ENCODE data around the gene ARID5B.

ARID5B gene

GRCh38 chr10:61959814-61960213, 58.3 kb downstream of the ARID5B start:
- intact Hi-C loops (cut with DNase I; ENCODE audit: low total_unique reads) = no loop called here
- Histone ChIP-seq H3K4me1 (peaks cover 0 to 56% (median 7%) of the 10 kb centered on the region in 4 donors), H3K27me3 (no peaks in the 10 kb centered on the region), H3K9me3 (no peaks in the 10 kb centered on the region), H3K27ac (peak overlapping the region; percentile 8 to 37), H3K36me3 (no peaks in the 10 kb centered on the region), H3K4me3 (no peak overlapping the region)
- no peak for TF ChIP-seq CTCF (IDR thresholded peaks at IDR 0.05)
- no peak for DNase-seq

GRCh38 chr10:61960396-61961120, 59.1 kb downstream of the ARID5B start:
- TF ChIP-seq CTCF (IDR thresholded peaks at IDR 0.05) = no peak
- Histone ChIP-seq H3K4me1 (peaks cover 0 to 64% (median 7%) of the 10 kb centered on the region in 4 donors), H3K4me3 (no peak overlapping the region), H3K27ac (peak overlapping the region; percentile 8 to 37), H3K27me3 (no peaks in the 10 kb centered on the region), H3K36me3 (no peaks in the 10 kb centered on the region), H3K9me3 (no peaks in the 10 kb centered on the region)
- intact Hi-C loops (cut with DNase I; ENCODE audit: low total_unique reads) = no loop called here
- DNase-seq = no peak

- Histone ChIP-seq H3K4me1 (peaks cover 0 to 65% (median 7%) of the 10 kb centered on the region in 4 donors), H3K36me3 (no peaks in the 10 kb centered on the region), H3K4me3 (no peak overlapping the region), H3K27ac (peak overlapping the region in 1 of 2 donors; percentile 20), H3K9me3 (no peaks in the 10 kb centered on the region), H3K27me3 (no peaks in the 10 kb centered on the region)
- intact Hi-C loops (cut with DNase I; ENCODE audit: low total_unique reads) = no loop called here
- no peak for TF ChIP-seq CTCF (IDR thresholded peaks at IDR 0.05)
- no peak for DNase-seq
Measured at GRCh38 chr10:61961278-61961677, 59.8 kb downstream of the ARID5B start.

- H3K36me3 ChIP-seq = no peaks in the 10 kb centered on the region
- no peak for TF ChIP-seq CTCF (IDR thresholded peaks at IDR 0.05)
- H3K27ac ChIP-seq = peak overlapping the region; percentile 59 to 66
Measured at GRCh38 chr10:61962971-61963370, 61.5 kb downstream of the ARID5B start.

GRCh38 chr10:61963669-61964058, 62.2 kb downstream of the ARID5B start:
- H3K36me3 ChIP-seq = no peaks in the 10 kb centered on the region
- H3K4me3 ChIP-seq = peak overlapping the region in 1 of 2 donors; percentile 20
- DNase-seq = no peak
- intact Hi-C loops (cut with DNase I; ENCODE audit: low total_unique reads) = no loop called here
- peak overlapping the region; percentile 59 to 66 for H3K27ac ChIP-seq
- TF ChIP-seq CTCF (IDR thresholded peaks at IDR 0.05) = no peak
- H3K27me3 ChIP-seq = no peaks in the 10 kb centered on the region
- H3K4me1 ChIP-seq = peaks cover 0 to 58% (median 6%) of the 10 kb centered on the region in 4 donors
- H3K9me3 ChIP-seq = no peaks in the 10 kb centered on the region

More at GRCh38 chr10:61962971-61963370, 61.5 kb downstream of the ARID5B start:
- Histone ChIP-seq H3K4me3 (no peak overlapping the region), H3K9me3 (no peaks in the 10 kb centered on the region), H3K4me1 (peaks cover 0 to 55% (median 6%) of the 10 kb centered on the region in 4 donors), H3K27me3 (no peaks in the 10 kb centered on the region)
- intact Hi-C loops (cut with DNase I; ENCODE audit: low total_unique reads) = no loop called here
- DNase-seq = no peak

Data from tibial artery (tissue), 4 donors.